DOHH2 (cell line): ENCODE data around the gene PMFBP1.
A peak's percentile ranks its signal among the peaks of the same experiment; 100 is the strongest.

Experiments
- H3F3A ChIP-seq: fragments of 200-600 bp; sonication (generic), shearing (Covaris generic); 2 replicates; pipeline ENCODE4 v1.6.0; 2016; ENCODE audit warnings: antibody characterized with exemption, mild to moderate bottlenecking; ENCODE audit not compliant: control insufficient read depth, insufficient read depth
- H3K27ac ChIP-seq: fragments of 200-600 bp; sonication (generic); 2 replicates; pipeline ENCODE4 v1.5.1; 2014; ENCODE audit warnings: low read depth, mild to moderate bottlenecking, low read length, moderate library complexity
- H3K27me3 ChIP-seq: fragments of 200-600 bp; sonication (generic); 2 replicates; pipeline ENCODE4 v1.6.1; 2014; ENCODE audit warnings: mild to moderate bottlenecking, low read length, mixed read lengths; ENCODE audit not compliant: control insufficient read depth
- H3K36me3 ChIP-seq: fragments of 200-600 bp; sonication (generic); 2 replicates; pipeline ENCODE4 v1.6.1; 2014; ENCODE audit warnings: mild to moderate bottlenecking, low read length, moderate library complexity, mixed read lengths; ENCODE audit not compliant: control insufficient read depth
- H3K4me1 ChIP-seq: fragments of 200-600 bp; sonication (generic); 2 replicates; pipeline ENCODE4 v1.6.1; 2014; ENCODE audit warnings: mild to moderate bottlenecking, low read length, mixed read lengths; ENCODE audit not compliant: control insufficient read depth
- H3K4me2 ChIP-seq: fragments of 200-600 bp; sonication (generic); 2 replicates; pipeline ENCODE4 v1.6.0; 2014; ENCODE audit warnings: mild to moderate bottlenecking, low read length, moderate library complexity
- H3K4me3 ChIP-seq: fragments of 200-600 bp; sonication (generic); 2 replicates; pipeline ENCODE4 v1.5.1; 2014; ENCODE audit warnings: mild to moderate bottlenecking, low read length, mixed read lengths
- H3K79me2 ChIP-seq: fragments of 200-600 bp; sonication (generic); 2 replicates; pipeline ENCODE4 v1.6.1; 2014; ENCODE audit warnings: mild to moderate bottlenecking, low read length, mixed read lengths; ENCODE audit not compliant: control insufficient read depth
- H3K9me2 ChIP-seq: fragments of 200-600 bp; sonication (generic); replicated peaks from 2 replicates; pipeline ENCODE4 v1.6.1; 2014; ENCODE audit warnings: mild to moderate bottlenecking, low read length, mixed read lengths; ENCODE audit not compliant: control insufficient read depth
- H3K9me3 ChIP-seq: fragments of 200-600 bp; sonication (generic); 2 replicates; pipeline ENCODE4 v1.6.1; 2014; ENCODE audit warnings: antibody characterized with exemption, low read length, mixed read lengths; ENCODE audit not compliant: control insufficient read depth, insufficient read depth
- H4K20me1 ChIP-seq: fragments of 200-600 bp; sonication (generic); 2 replicates; pipeline ENCODE4 v1.6.0; 2014; ENCODE audit warnings: low read depth, mild to moderate bottlenecking, antibody characterized with exemption, low read length, moderate library complexity; ENCODE audit not compliant: control insufficient read depth, insufficient read depth
- CTCF ChIP-seq: fragments of 200-600 bp; sonication (generic); IDR thresholded peaks from one replicate; pipeline ENCODE4 v1.5.1; 2014; ENCODE audit warnings: antibody characterized with exemption, mild to moderate bottlenecking, low read depth, low read length; ENCODE audit not compliant: poor library complexity, severe bottlenecking
- EZH2phosphoT487 ChIP-seq: fragments of 200-600 bp; sonication (generic); IDR thresholded peaks from 2 replicates; pipeline ENCODE4 v1.6.1; 2017; ENCODE audit warnings: borderline replicate concordance, mild to moderate bottlenecking, antibody characterized with exemption, low read length, moderate library complexity, mixed read lengths

The PMFBP1 gene

GRCh38 chr16:72198771-72199201, 26.8 kb upstream of the PMFBP1 start:
- Histone ChIP-seq H4K20me1 (no peaks in the 10 kb centered on the region), H3K36me3 (no peaks in the 10 kb centered on the region), H3K4me3 (no peak overlapping the region), H3K79me2 (no peaks in the 10 kb centered on the region), H3K4me2 (no peak overlapping the region), H3F3A (no peaks in the 10 kb centered on the region), H3K4me1 (no peaks in the 10 kb centered on the region), H3K27me3 (peaks cover 12% of the 10 kb centered on the region), H3K27ac (no peak overlapping the region), H3K9me3 (no peaks in the 10 kb centered on the region), H3K9me2 (no peaks in the 10 kb centered on the region)
- TF ChIP-seq EZH2phosphoT487 (no peak), CTCF (no peak)

- no peak overlapping the region for H3K4me2 ChIP-seq
- no peak for TF ChIP-seq EZH2phosphoT487
- no peak for TF ChIP-seq CTCF
Measured at GRCh38 chr16:72198021-72198711, 26.2 kb upstream of the PMFBP1 start.

DNA sequence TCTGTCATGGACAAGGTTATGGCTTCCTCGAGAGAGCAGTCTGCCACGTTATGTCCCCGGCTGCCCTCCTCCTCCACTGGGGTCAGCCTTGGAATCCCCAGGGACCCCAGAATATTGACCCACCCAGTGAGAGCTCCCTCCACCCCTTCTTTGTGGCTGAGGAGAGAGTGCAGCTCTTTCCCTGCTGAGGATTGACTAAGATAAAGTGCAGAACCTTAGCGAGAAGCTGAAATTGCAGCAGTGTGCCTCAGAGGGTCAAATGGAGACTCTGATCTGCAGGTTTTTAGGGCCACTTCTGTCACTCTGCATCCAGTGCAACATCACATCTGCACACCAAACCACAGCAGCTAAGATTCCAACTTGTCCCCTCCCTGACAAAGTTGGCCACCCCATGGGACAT, 25.6 kb upstream of the PMFBP1 start:
- H3K27ac ChIP-seq: no peak overlapping the region
- H3K27me3 ChIP-seq: peaks cover 2% of the 10 kb centered on the region; the same call in 1 of the 2 replicates
- no peaks in the 10 kb centered on the region for H3K9me2 ChIP-seq
- H3K79me2 ChIP-seq: no peaks in the 10 kb centered on the region
- no peaks in the 10 kb centered on the region for H4K20me1 ChIP-seq
- H3K36me3 ChIP-seq: no peaks in the 10 kb centered on the region
- no peaks in the 10 kb centered on the region for H3K4me1 ChIP-seq
- TF ChIP-seq EZH2phosphoT487: no peak
- TF ChIP-seq CTCF: no peak
- H3K4me2 ChIP-seq: no peak overlapping the region
- H3K9me3 ChIP-seq: no peaks in the 10 kb centered on the region
- H3K4me3 ChIP-seq: no peak overlapping the region
- no peaks in the 10 kb centered on the region for H3F3A ChIP-seq

More at GRCh38 chr16:72198021-72198711, 26.2 kb upstream of the PMFBP1 start:
- Histone ChIP-seq H4K20me1 (no peaks in the 10 kb centered on the region), H3K9me2 (no peaks in the 10 kb centered on the region), H3K4me1 (no peaks in the 10 kb centered on the region), H3K79me2 (no peaks in the 10 kb centered on the region), H3F3A (no peaks in the 10 kb centered on the region), H3K27me3 (peaks cover 7% of the 10 kb centered on the region), H3K36me3 (no peaks in the 10 kb centered on the region), H3K4me3 (no peak overlapping the region), H3K27ac (no peak overlapping the region), H3K9me3 (no peaks in the 10 kb centered on the region)

- H3K4me2 ChIP-seq: no peak overlapping the region
- no peak overlapping the region for H3K4me3 ChIP-seq
- no peaks in the 10 kb centered on the region for H3K79me2 ChIP-seq
- H3K4me1 ChIP-seq: no peaks in the 10 kb centered on the region
- no peaks in the 10 kb centered on the region for H3F3A ChIP-seq
- H3K9me2 ChIP-seq: no peaks in the 10 kb centered on the region
- H4K20me1 ChIP-seq: no peaks in the 10 kb centered on the region
- H3K9me3 ChIP-seq: no peaks in the 10 kb centered on the region
- H3K27me3 ChIP-seq: peaks cover 3% of the 10 kb centered on the region; the same call in 1 of the 2 replicates
- no peak overlapping the region for H3K27ac ChIP-seq
- TF ChIP-seq CTCF (peak; percentile 17), EZH2phosphoT487 (no peak)
- H3K36me3 ChIP-seq: no peaks in the 10 kb centered on the region
Measured at GRCh38 chr16:72195609-72196008, 23.7 kb upstream of the PMFBP1 start.
